Activated naive CD4-positive, alpha-beta T cell treated with anti-CD3 and anti-CD28 coated beads for 36 hours (primary cell): Measurements from ENCODE around the gene DPP8. TPM values are rescaled to one million over a fixed set of nuclear protein-coding genes. Genes with fewer than 3 reads are reported as not detected.
A peak's percentile ranks its signal among the peaks of the same experiment; 100 is the strongest.

Experiments used
- CTCF ChIA-PET: fragments of 350-600 bp; sonication (Branson Sonifier 250); formaldehyde crosslinking; loops from one replicate; lab custom pipeline; 2021; ENCODE audit warnings: antibody characterized with exemption; lab: Charles Lee
- DNase-seq: peaks from one replicate; pipeline ENCODE4 v3.0.0-alpha.2; 2020
- H3K27ac Mint-ChIP-seq: one replicate; pipeline ENCODE4 v1.8.0; 2021; ENCODE audit warnings: mild to moderate bottlenecking, mixed read lengths
- H3K27me3 Mint-ChIP-seq: one replicate; pipeline ENCODE4 v1.8.0; 2021; ENCODE audit warnings: low read depth, mixed read lengths
- H3K36me3 Mint-ChIP-seq: one replicate; pipeline ENCODE4 v1.8.0; 2021; ENCODE audit warnings: low read depth, mixed read lengths
- H3K4me1 Mint-ChIP-seq: one replicate; pipeline ENCODE4 v1.8.0; 2021; ENCODE audit warnings: low read depth, mixed read lengths
- H3K4me3 Mint-ChIP-seq: one replicate; pipeline ENCODE4 v1.8.0; 2021; ENCODE audit warnings: mild to moderate bottlenecking, moderate library complexity, mixed read lengths
- H3K9me3 Mint-ChIP-seq: one replicate; pipeline ENCODE4 v1.8.0; 2021; ENCODE audit warnings: mixed read lengths
- intact Hi-C: fragments of 100-400 bp; cut with micrococcal nuclease; formaldehyde crosslinking; loops from one replicate; pipeline ENCODE4 v1.15.1; 2023
- total RNA-seq, 2 experiments: library from RNA; stranded (reverse); gene quantifications; one replicate each; pipeline ENCODE4 v1.2.3, GENCODE V29; 2021

Gene DPP8
- total RNA-seq, 2 experiments from 2014 or later: 23.0 to 24.9 TPM

- intact Hi-C loops: no loop called here
- H3K9me3 Mint-ChIP-seq: peaks cover 2% of the 10 kb centered on the region
Observed at GRCh38 chr15:65547841-65548240, 30.4 kb upstream of the DPP8 start.

DNA sequence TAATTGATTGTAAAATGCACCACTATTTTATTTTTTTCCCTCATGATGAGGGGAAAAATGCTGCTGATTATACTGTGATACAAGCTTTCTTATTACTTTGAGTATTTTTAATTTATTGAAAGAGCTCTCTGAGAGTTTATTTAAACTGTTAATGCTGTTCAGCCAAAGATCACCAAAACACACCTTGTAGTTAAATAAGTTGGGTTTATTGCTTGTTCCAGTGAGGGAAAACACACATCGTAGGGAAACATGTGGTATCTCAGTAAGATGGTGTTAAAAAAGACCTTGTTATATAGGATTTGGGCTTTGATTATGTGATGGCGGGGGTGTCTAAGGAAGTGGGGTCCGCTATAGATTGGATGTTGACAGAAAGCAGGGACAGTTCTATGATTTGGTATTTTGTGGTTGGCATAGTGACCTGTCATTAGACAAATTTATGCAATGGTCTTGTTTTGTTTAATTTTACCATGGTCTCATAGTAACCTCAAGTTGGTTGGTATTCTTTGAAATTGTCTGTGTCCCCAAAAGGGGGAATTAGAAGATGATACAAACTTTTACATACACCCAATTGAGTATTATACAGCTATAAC, 23.8 kb upstream of the DPP8 start:
- intact Hi-C loops: no loop called here
- CTCF ChIA-PET: interaction anchor here (0.7 kb wide), 1 partner anchor 376 kb away, joined by 3 read pairs; no protein-coding TSS in a partner anchor
- Mint-ChIP-seq H3K4me3 (no peak overlapping the region), H3K27ac (no peak overlapping the region), H3K9me3 (no peaks in the 10 kb centered on the region), H3K27me3 (no peaks in the 10 kb centered on the region), H3K36me3 (peaks cover 11% of the 10 kb centered on the region), H3K4me1 (peaks cover 14% of the 10 kb centered on the region)
- DNase-seq: no peak

More at GRCh38 chr15:65547841-65548240, 30.4 kb upstream of the DPP8 start:
- no peak overlapping the region for H3K27ac Mint-ChIP-seq
- no peak for DNase-seq
- H3K36me3 Mint-ChIP-seq: peaks cover 8% of the 10 kb centered on the region
- CTCF ChIA-PET: no interaction called here
- peaks cover 26% of the 10 kb centered on the region for H3K4me1 Mint-ChIP-seq
- no peaks in the 10 kb centered on the region for H3K27me3 Mint-ChIP-seq
- no peak overlapping the region for H3K4me3 Mint-ChIP-seq

- CTCF ChIA-PET: interaction anchor here (0.6 to 1.1 kb wide), 2 partner anchors 56 to 317 kb away, joined by 3 to 4 read pairs; no protein-coding TSS in a partner anchor
- no peak for DNase-seq
- intact Hi-C loops: no loop called here
- H3K4me1 Mint-ChIP-seq: peaks cover 14% of the 10 kb centered on the region
- H3K36me3 Mint-ChIP-seq: peaks cover 12% of the 10 kb centered on the region
- no peaks in the 10 kb centered on the region for H3K9me3 Mint-ChIP-seq
- H3K27me3 Mint-ChIP-seq: no peaks in the 10 kb centered on the region
- H3K27ac Mint-ChIP-seq: no peak overlapping the region
- H3K4me3 Mint-ChIP-seq: no peak overlapping the region
Observed at GRCh38 chr15:65540314-65540713, 22.8 kb upstream of the DPP8 start.

DNA sequence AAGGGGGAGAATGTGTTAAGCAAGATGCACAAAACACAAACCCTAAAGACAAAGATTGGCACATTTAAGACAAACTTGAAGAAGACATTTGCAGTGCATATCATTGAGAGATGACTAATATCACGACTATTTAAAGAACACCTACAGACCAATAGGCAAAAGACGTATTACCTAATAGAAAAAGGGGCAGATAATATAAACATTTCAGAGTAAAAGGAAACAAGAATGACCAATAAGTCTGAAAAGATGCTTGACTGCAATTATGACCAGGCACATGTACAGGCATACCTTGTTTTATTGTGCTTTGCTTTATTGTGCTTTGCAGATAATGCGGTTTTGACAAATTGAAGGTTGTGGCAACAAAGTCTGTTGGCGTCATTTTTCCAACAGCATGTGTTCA, 17.7 kb upstream of the DPP8 start:
- DNase-seq: no peak
- H3K27me3 Mint-ChIP-seq: no peaks in the 10 kb centered on the region
- H3K4me1 Mint-ChIP-seq: peaks cover 33% of the 10 kb centered on the region
- no peak overlapping the region for H3K27ac Mint-ChIP-seq
- CTCF ChIA-PET: no interaction called here
- H3K9me3 Mint-ChIP-seq: no peaks in the 10 kb centered on the region
- H3K36me3 Mint-ChIP-seq: peaks cover 7% of the 10 kb centered on the region
- intact Hi-C loops: no loop called here
- H3K4me3 Mint-ChIP-seq: no peak overlapping the region

- Mint-ChIP-seq H3K27me3 (no peaks in the 10 kb centered on the region), H3K4me1 (peaks cover 36% of the 10 kb centered on the region), H3K36me3 (peaks cover 7% of the 10 kb centered on the region), H3K4me3 (no peak overlapping the region), H3K27ac (no peak overlapping the region), H3K9me3 (no peaks in the 10 kb centered on the region)
- no peak for DNase-seq
- intact Hi-C loops: loop anchor here (5.0 kb wide), 1 partner anchor 759 kb away; the partner anchor contains the start of gene DIS3L
- CTCF ChIA-PET: interaction anchor here (0.6 to 0.9 kb wide), 2 partner anchors 36 to 757 kb away, joined by 3 read pairs; no protein-coding TSS in a partner anchor
Observed at GRCh38 chr15:65533057-65533756, 15.7 kb upstream of the DPP8 start.

DNA sequence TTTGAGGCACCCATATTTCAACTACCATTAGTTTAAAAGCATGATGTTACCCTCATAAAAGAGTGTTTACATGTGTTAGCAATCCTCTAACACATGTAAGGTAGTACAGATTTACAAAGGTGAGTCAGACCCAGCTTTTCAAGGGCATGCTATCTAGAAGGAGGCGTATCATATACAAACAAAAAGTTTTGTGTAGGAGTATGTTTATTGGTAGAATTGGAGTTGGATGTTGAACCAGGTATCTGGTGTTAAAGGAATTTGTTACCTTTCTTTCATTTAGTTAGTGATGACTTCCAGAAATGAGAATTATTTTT, 15.2 kb upstream of the DPP8 start:
- H3K27me3 Mint-ChIP-seq: no peaks in the 10 kb centered on the region
- no peak overlapping the region for H3K27ac Mint-ChIP-seq
- intact Hi-C loops: loop anchor here (5.0 kb wide), 1 partner anchor 760 kb away; the partner anchor contains the start of gene DIS3L
- H3K4me3 Mint-ChIP-seq: no peak overlapping the region
- H3K36me3 Mint-ChIP-seq: peaks cover 3% of the 10 kb centered on the region
- H3K4me1 Mint-ChIP-seq: peaks cover 32% of the 10 kb centered on the region
- H3K9me3 Mint-ChIP-seq: no peaks in the 10 kb centered on the region
- CTCF ChIA-PET: interaction anchor here (0.6 kb wide), 1 partner anchor 36 kb away, joined by 3 read pairs; no protein-coding TSS in a partner anchor
- DNase-seq: no peak

GRCh38 chr15:65530318-65531111, 13.0 kb upstream of the DPP8 start, which contains the start of gene HACD3:
TSS of gene HACD3 (plus strand) at chr15:65530463. CDS start at chr15:65530632, 169 bp downstream.
- DNase-seq: peak; percentile 89
- intact Hi-C loops: loop anchor here (1.0 to 5.0 kb wide), 3 partner anchors 13 to 762 kb away; partner anchors contain the start of genes DIS3L, DPP8 and INTS14
- peak within 1 kb of the TSS; percentile 83 for H3K4me3 Mint-ChIP-seq
- CTCF ChIA-PET: interaction anchor here (1.0 kb wide), 1 partner anchor 117 kb away, joined by 5 read pairs; no protein-coding TSS in a partner anchor
- peak within 1 kb of the TSS; percentile 69 for H3K27ac Mint-ChIP-seq
- H3K9me3 Mint-ChIP-seq: no peaks in the 10 kb centered on the region
- no peaks in the 10 kb centered on the region for H3K27me3 Mint-ChIP-seq
- peaks cover 32% of the 10 kb centered on the region for H3K4me1 Mint-ChIP-seq
- no peaks in the 10 kb centered on the region for H3K36me3 Mint-ChIP-seq

- no peaks in the 10 kb centered on the region for H3K27me3 Mint-ChIP-seq
- H3K4me1 Mint-ChIP-seq: peaks cover 32% of the 10 kb centered on the region
- H3K4me3 Mint-ChIP-seq: peak overlapping the region; percentile 83
- no peaks in the 10 kb centered on the region for H3K9me3 Mint-ChIP-seq
- intact Hi-C loops: loop anchor here (1.0 to 5.0 kb wide), 3 partner anchors 13 to 762 kb away; partner anchors contain the start of genes DIS3L, DPP8 and INTS14
- CTCF ChIA-PET: no interaction called here
- H3K36me3 Mint-ChIP-seq: no peaks in the 10 kb centered on the region
- no peak for DNase-seq
- H3K27ac Mint-ChIP-seq: peak overlapping the region; percentile 69
Observed at GRCh38 chr15:65529762-65530317, 12.4 kb upstream of the DPP8 start.

- no peak overlapping the region for H3K27ac Mint-ChIP-seq
- H3K27me3 Mint-ChIP-seq: no peaks in the 10 kb centered on the region
- intact Hi-C loops: no loop called here
- no peaks in the 10 kb centered on the region for H3K36me3 Mint-ChIP-seq
- H3K9me3 Mint-ChIP-seq: no peaks in the 10 kb centered on the region
- CTCF ChIA-PET: interaction anchor here (0.6 to 2.1 kb wide), 2 partner anchors 10 to 17 kb away, joined by 3 to 10 read pairs; no protein-coding TSS in a partner anchor
- peaks cover 24% of the 10 kb centered on the region for H3K4me1 Mint-ChIP-seq
- DNase-seq: no peak
- no peak overlapping the region for H3K4me3 Mint-ChIP-seq
Observed at GRCh38 chr15:65528461-65529060, 11.1 kb upstream of the DPP8 start.

GRCh38 chr15:65525622-65526021, 8.1 kb upstream of the DPP8 start:
- CTCF ChIA-PET: interaction anchor here (0.6 kb wide), 3 partner anchors 32 to 457 kb away, joined by 3 to 4 read pairs (median 3); no protein-coding TSS in a partner anchor
- DNase-seq: no peak
- H3K27ac Mint-ChIP-seq: no peak overlapping the region
- H3K4me3 Mint-ChIP-seq: no peak overlapping the region
- no peaks in the 10 kb centered on the region for H3K36me3 Mint-ChIP-seq
- no peaks in the 10 kb centered on the region for H3K9me3 Mint-ChIP-seq
- H3K4me1 Mint-ChIP-seq: peaks cover 4% of the 10 kb centered on the region
- H3K27me3 Mint-ChIP-seq: no peaks in the 10 kb centered on the region
- intact Hi-C loops: no loop called here

- intact Hi-C loops: no loop called here
- H3K4me3 Mint-ChIP-seq: no peak overlapping the region
- CTCF ChIA-PET: no interaction called here
- no peak for DNase-seq
- no peaks in the 10 kb centered on the region for H3K27me3 Mint-ChIP-seq
- H3K36me3 Mint-ChIP-seq: no peaks in the 10 kb centered on the region
- no peak overlapping the region for H3K27ac Mint-ChIP-seq
- H3K4me1 Mint-ChIP-seq: no peaks in the 10 kb centered on the region
- no peaks in the 10 kb centered on the region for H3K9me3 Mint-ChIP-seq
Observed at GRCh38 chr15:65524226-65524625, 6.7 kb upstream of the DPP8 start.
